Panc1 (cell line): ENCODE results near the gene MYO3B. TPM values are rescaled to one million over a fixed set of nuclear protein-coding genes. Genes with fewer than 3 reads are reported as not detected.

Experiments used
- ATAC-seq: fragments of 200-7000 bp; cut with Tn5 transposase; 2 replicates; pipeline ENCODE4 v1.9.1; 2020; ENCODE audit warnings: mild to moderate bottlenecking, moderate library complexity
- BruUV-seq: library from RNA; stranded (reverse); fragments of 400-500 nt; replicated peaks from 2 replicates; lab custom pipeline; 2021; lab: Mats Ljungman, UMichigan
- CTCF ChIA-PET: fragments of 300-600 bp; sonication (Branson Sonifier 250); formaldehyde crosslinking; loops from one replicate; lab custom pipeline; 2022; ENCODE audit warnings: antibody characterized with exemption; lab: Charles Lee
- POLR2A ChIA-PET: fragments of 300-600 bp; sonication (Branson Sonifier 250); formaldehyde crosslinking; loops from one replicate; lab custom pipeline; 2022; ENCODE audit warnings: antibody characterized with exemption; lab: Charles Lee
- DNase-seq: peaks from one replicate; pipeline ENCODE4 v3.0.0-alpha.2; 2010; ENCODE audit warnings: low read depth, low spot score
- H3K27ac ChIP-seq: 2 replicates; pipeline ENCODE4 v1.5.1; 2011; ENCODE audit warnings: mild to moderate bottlenecking, low read length, inconsistent platforms
- H3K27me3 ChIP-seq: fragments of 200-500 bp; sonication (Bioruptor generic); 2 replicates; pipeline ENCODE4 v1.6.0; 2014; ENCODE audit warnings: low read length, inconsistent platforms; ENCODE audit not compliant: control insufficient read depth, insufficient read depth
- H3K36me3 ChIP-seq: fragments of 200-500 bp; sonication (Bioruptor generic); 2 replicates; pipeline ENCODE4 v1.5.1; 2014; ENCODE audit warnings: inconsistent platforms, mild to moderate bottlenecking, low read length, moderate library complexity; ENCODE audit not compliant: control insufficient read depth, insufficient read depth
- H3K4me1 ChIP-seq: 2 replicates; pipeline ENCODE4 v1.5.1; 2011; ENCODE audit warnings: inconsistent platforms, mild to moderate bottlenecking, low read length, moderate library complexity; ENCODE audit not compliant: control insufficient read depth, insufficient read depth
- H3K4me3 ChIP-seq, 2 experiments: 2 replicates each; pipeline ENCODE4 v1.5.1; 2011 to 2012; ENCODE audit warnings: low read depth in 2 of 2, low read length in 2 of 2, mild to moderate bottlenecking in 2 of 2, inconsistent platforms in 1 of 2, moderate library complexity in 1 of 2
- H3K9me3 ChIP-seq: fragments of 200-500 bp; sonication (Bioruptor generic); 2 replicates; pipeline ENCODE4 v1.5.1; 2014; ENCODE audit warnings: low read depth, mild to moderate bottlenecking, inconsistent platforms, low read length, moderate library complexity; ENCODE audit not compliant: control insufficient read depth, insufficient read depth
- CTCF ChIP-seq: fragments of 450-650 bp; IDR thresholded peaks from 2 replicates; pipeline ENCODE4 v1.5.1; 2017; ENCODE audit warnings: mild to moderate bottlenecking
- POLR2AphosphoS5 ChIP-seq: IDR thresholded peaks from 2 replicates; pipeline ENCODE4 v1.6.1; 2012; ENCODE audit warnings: mild to moderate bottlenecking, low read depth, low read length, moderate library complexity
- REST ChIP-seq, 2 experiments: IDR thresholded peaks; 2 replicates each; pipeline ENCODE4 v1.6.1; 2011 to 2012; ENCODE audit warnings: low read depth in 2 of 2, control low read depth in 1 of 2, low read length in 1 of 2, mild to moderate bottlenecking in 1 of 2, moderate library complexity in 1 of 2; ENCODE audit not compliant: insufficient read depth in 1 of 2
- SIN3A ChIP-seq: IDR thresholded peaks from 2 replicates; pipeline ENCODE4 v1.6.1; 2012; ENCODE audit warnings: low read depth, mild to moderate bottlenecking, low read length, moderate library complexity, borderline replicate concordance; ENCODE audit not compliant: insufficient read depth
- TCF7L2 ChIP-seq: IDR thresholded peaks from 2 replicates; pipeline ENCODE4 v1.6.1; 2011; ENCODE audit warnings: mild to moderate bottlenecking, low read depth, low read length, inconsistent platforms
- in situ Hi-C: cut with HindIII; loops from 2 replicates; pipeline ENCODE4 v1.10.0; 2016; ENCODE audit warnings: low sequenced_read_pairs, low pct_unique_long_range_greater_than_20kb
- intact Hi-C: fragments of 100-400 bp; cut with micrococcal nuclease; formaldehyde crosslinking; loops from one replicate; pipeline ENCODE4 v1.10.0; 2022; ENCODE audit not compliant: unreplicated experiment
- total RNA-seq: library from RNA; stranded (reverse); gene quantifications from one replicate; pipeline ENCODE4 v1.2.1, GENCODE V29; 2021; ENCODE audit not compliant: unreplicated experiment

The MYO3B gene
- total RNA-seq, 1 experiment from 2014 or later = 0.05 TPM

GRCh38 chr2:170261566-170261965, 83.6 kb downstream of the MYO3B start:
- CTCF ChIA-PET = no interaction called here
- H3K36me3 ChIP-seq = no peaks in the 10 kb centered on the region
- TF ChIP-seq REST (IDR thresholded peaks at IDR 0.05; ENCODE audit: insufficient read depth in 1 of 2, low read depth in 2 of 2, low read length in 1 of 2) (no peak), CTCF (no peak), POLR2AphosphoS5 (no peak), TCF7L2 (no peak), SIN3A (no peak)
- DNase-seq (no peak), ATAC-seq (no peak)
- no peaks in the 10 kb centered on the region for H3K9me3 ChIP-seq
- intact Hi-C loops (no loop called here), in situ Hi-C loops (no loop called here)
- H3K4me3 ChIP-seq = no peak overlapping the region
- no TSS peak for BruUV-seq
- H3K27ac ChIP-seq = no peak overlapping the region
- POLR2A ChIA-PET = no interaction called here
- no peaks in the 10 kb centered on the region for H3K4me1 ChIP-seq
- no peaks in the 10 kb centered on the region for H3K27me3 ChIP-seq

GRCh38 chr2:170262343-170262742, 84.4 kb downstream of the MYO3B start:
- ChIA-PET POLR2A (no interaction called here), CTCF (no interaction called here)
- in situ Hi-C loops (no loop called here), intact Hi-C loops (no loop called here)
- H3K4me1 ChIP-seq = no peaks in the 10 kb centered on the region
- no peaks in the 10 kb centered on the region for H3K36me3 ChIP-seq
- no peaks in the 10 kb centered on the region for H3K9me3 ChIP-seq
- no TSS peak for BruUV-seq
- H3K4me3 ChIP-seq = no peak overlapping the region
- H3K27me3 ChIP-seq = no peaks in the 10 kb centered on the region
- no peak for DNase-seq
- TF ChIP-seq SIN3A (no peak), POLR2AphosphoS5 (no peak), TCF7L2 (no peak), REST (IDR thresholded peaks at IDR 0.05; ENCODE audit: insufficient read depth in 1 of 2, low read depth in 2 of 2, low read length in 1 of 2) (no peak), CTCF (no peak)
- ATAC-seq = no peak
- no peak overlapping the region for H3K27ac ChIP-seq
